ENCODE measurements around the gene ARL4C.

Gene ARL4C

GRCh38 chr2:234491897-234492296, 5.0 kb downstream of the ARL4C start:
- Histone ChIP-seq H3K36me3 (ENCODE audit: insufficient read depth, insufficient read length, low read length) (peaks cover 42% of the 10 kb centered on the region), H3K4me1 (ENCODE audit: insufficient read depth, insufficient read length) (no peaks in the 10 kb centered on the region), H3K9ac (ENCODE audit: insufficient read length, low read depth) (no peak overlapping the region), H3K27me3 (ENCODE audit: insufficient read depth, insufficient read length) (peaks cover 4% of the 10 kb centered on the region), H3K4me3 (ENCODE audit: insufficient read length, low read depth) (no peak overlapping the region), H3K9me3 (ENCODE audit: insufficient read depth, low read length) (no peaks in the 10 kb centered on the region)
- DNase-seq (ENCODE audit: low read depth, low spot score): no peak
- TF ChIP-seq SUZ12 (IDR thresholded peaks at IDR 0.05; ENCODE audit: extremely low read depth, insufficient read depth, insufficient read length) (no peak), YY1 (IDR thresholded peaks at IDR 0.05; ENCODE audit: insufficient read depth, insufficient read length) (no peak), ZNF274 (IDR thresholded peaks at IDR 0.05; ENCODE audit: low read depth, low read length) (no peak)

DNA sequence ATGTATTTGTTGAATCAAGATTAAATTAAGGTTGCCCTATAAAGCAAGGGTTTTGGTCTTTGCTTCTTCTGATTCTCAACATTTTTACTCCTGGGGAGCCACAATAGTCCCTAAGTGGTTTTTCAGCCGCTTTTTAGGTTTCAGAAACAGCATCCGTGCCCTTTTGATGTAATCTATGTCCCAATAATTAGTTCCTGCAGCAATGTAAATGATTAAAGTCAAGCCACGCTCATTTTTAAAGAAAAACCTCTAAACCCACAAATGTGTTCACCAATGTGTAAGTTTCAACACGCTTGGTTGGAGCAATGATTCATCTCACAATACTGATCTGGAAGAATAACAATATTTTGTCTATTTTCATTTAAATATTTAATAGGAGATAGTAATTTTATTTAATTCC, 5.6 kb downstream of the ARL4C start:
- no peaks in the 10 kb centered on the region for H3K4me1 ChIP-seq (ENCODE audit: insufficient read depth, insufficient read length)
- no peaks in the 10 kb centered on the region for H3K9me3 ChIP-seq (ENCODE audit: insufficient read depth, low read length)
- H3K4me3 ChIP-seq (ENCODE audit: insufficient read length, low read depth): no peak overlapping the region
- peaks cover 4% of the 10 kb centered on the region for H3K27me3 ChIP-seq (ENCODE audit: insufficient read depth, insufficient read length)
- peaks cover 42% of the 10 kb centered on the region for H3K36me3 ChIP-seq (ENCODE audit: insufficient read depth, insufficient read length, low read length)
- no peak overlapping the region for H3K9ac ChIP-seq (ENCODE audit: insufficient read length, low read depth)
- DNase-seq (ENCODE audit: low read depth, low spot score): no peak
- TF ChIP-seq SUZ12 (IDR thresholded peaks at IDR 0.05; ENCODE audit: extremely low read depth, insufficient read depth, insufficient read length) (no peak), ZNF274 (IDR thresholded peaks at IDR 0.05; ENCODE audit: low read depth, low read length) (no peak), YY1 (IDR thresholded peaks at IDR 0.05; ENCODE audit: insufficient read depth, insufficient read length) (no peak)

DNA sequence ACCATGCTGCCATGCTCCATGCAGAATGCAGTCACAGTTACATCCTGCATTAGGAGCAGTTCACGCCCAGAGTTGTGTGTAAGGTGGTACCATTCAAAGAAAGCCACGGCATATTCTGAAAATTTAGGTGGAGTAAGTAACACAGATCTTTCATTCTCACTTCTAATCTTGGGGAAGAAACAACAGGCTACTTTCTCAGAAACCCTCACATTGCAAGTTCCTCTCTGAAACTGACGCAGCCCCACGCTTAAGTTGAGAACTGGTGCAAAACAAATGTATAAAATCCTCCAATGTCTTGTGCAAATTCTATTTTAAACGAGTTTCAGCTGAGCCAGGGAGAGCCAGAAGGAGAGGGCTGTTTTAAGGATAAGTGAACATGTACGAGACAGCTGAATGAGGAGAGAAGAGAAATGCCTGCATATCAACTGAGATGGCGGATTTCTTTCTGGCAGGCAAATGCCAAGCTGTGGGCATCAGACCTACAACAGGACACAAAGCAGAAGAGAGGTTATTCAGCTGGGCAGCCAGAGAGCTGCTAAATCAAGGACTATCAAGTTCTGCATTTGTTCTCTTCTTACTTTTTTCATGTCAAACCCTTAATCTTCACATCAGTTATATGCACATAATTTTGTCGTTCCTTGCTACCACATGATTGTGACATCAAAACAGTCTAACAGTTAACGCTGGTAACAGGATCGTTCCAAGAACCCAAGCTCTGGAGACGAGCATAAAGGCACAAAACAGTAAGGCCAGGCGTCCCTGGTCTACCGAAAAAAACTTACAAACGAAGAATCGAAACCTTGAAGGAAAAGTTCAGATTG, 6.4 kb downstream of the ARL4C start:
- TF ChIP-seq YY1 (IDR thresholded peaks at IDR 0.05; ENCODE audit: insufficient read depth, insufficient read length) (no peak), SUZ12 (IDR thresholded peaks at IDR 0.05; ENCODE audit: extremely low read depth, insufficient read depth, insufficient read length) (no peak), ZNF274 (IDR thresholded peaks at IDR 0.05; ENCODE audit: low read depth, low read length) (no peak)
- H3K4me1 ChIP-seq (ENCODE audit: insufficient read depth, insufficient read length): no peaks in the 10 kb centered on the region

GRCh38 chr2:234488913-234489451, 7.9 kb downstream of the ARL4C start:
- Histone ChIP-seq H3K36me3 (ENCODE audit: insufficient read depth, insufficient read length, low read length) (peaks cover 21% of the 10 kb centered on the region), H3K4me3 (ENCODE audit: insufficient read length, low read depth) (no peak overlapping the region)
- no peak for DNase-seq (ENCODE audit: low read depth, low spot score)

More for the DNA sequence above, 6.4 kb downstream of the ARL4C start:
- no peaks in the 10 kb centered on the region for H3K27me3 ChIP-seq (ENCODE audit: insufficient read depth, insufficient read length)
- H3K9ac ChIP-seq (ENCODE audit: insufficient read length, low read depth): no peak overlapping the region
- H3K4me3 ChIP-seq (ENCODE audit: insufficient read length, low read depth): no peak overlapping the region
- DNase-seq (ENCODE audit: low read depth, low spot score): no peak
- H3K9me3 ChIP-seq (ENCODE audit: insufficient read depth, low read length): no peaks in the 10 kb centered on the region
- peaks cover 35% of the 10 kb centered on the region for H3K36me3 ChIP-seq (ENCODE audit: insufficient read depth, insufficient read length, low read length)

DNA sequence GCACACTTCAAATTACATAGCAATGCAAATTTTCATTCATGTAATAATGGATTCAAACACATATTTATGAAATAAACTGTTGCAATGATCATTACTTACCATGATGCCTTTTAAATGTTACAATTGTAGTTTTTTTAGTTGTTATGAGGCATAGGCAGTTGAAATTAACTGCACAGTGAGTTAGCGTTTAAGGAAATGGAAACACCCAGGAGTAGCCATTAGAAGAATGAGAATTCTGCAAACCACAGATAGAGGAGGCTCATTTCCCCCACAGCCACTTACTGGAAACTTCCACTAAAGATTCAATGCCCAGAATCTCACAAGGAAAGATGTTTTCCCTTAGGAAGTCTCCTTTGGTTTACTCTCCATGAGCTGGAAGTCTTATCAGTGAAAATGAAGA, 8.4 kb downstream of the ARL4C start:
- Histone ChIP-seq H3K4me3 (ENCODE audit: insufficient read length, low read depth) (no peak overlapping the region), H3K27me3 (ENCODE audit: insufficient read depth, insufficient read length) (no peaks in the 10 kb centered on the region), H3K4me1 (ENCODE audit: insufficient read depth, insufficient read length) (no peaks in the 10 kb centered on the region)

More at GRCh38 chr2:234488913-234489451, 7.9 kb downstream of the ARL4C start:
- no peaks in the 10 kb centered on the region for H3K4me1 ChIP-seq (ENCODE audit: insufficient read depth, insufficient read length)
- H3K9me3 ChIP-seq (ENCODE audit: insufficient read depth, low read length): no peaks in the 10 kb centered on the region
- TF ChIP-seq ZNF274 (IDR thresholded peaks at IDR 0.05; ENCODE audit: low read depth, low read length): no peak
- no peak for TF ChIP-seq YY1 (IDR thresholded peaks at IDR 0.05; ENCODE audit: insufficient read depth, insufficient read length)
- TF ChIP-seq SUZ12 (IDR thresholded peaks at IDR 0.05; ENCODE audit: extremely low read depth, insufficient read depth, insufficient read length): no peak
- H3K27me3 ChIP-seq (ENCODE audit: insufficient read depth, insufficient read length): no peaks in the 10 kb centered on the region
- no peak overlapping the region for H3K9ac ChIP-seq (ENCODE audit: insufficient read length, low read depth)

GRCh38 chr2:234487356-234487755, 9.5 kb downstream of the ARL4C start:
- Histone ChIP-seq H3K9me3 (ENCODE audit: insufficient read depth, low read length) (no peaks in the 10 kb centered on the region), H3K4me3 (ENCODE audit: insufficient read length, low read depth) (no peak overlapping the region), H3K27me3 (ENCODE audit: insufficient read depth, insufficient read length) (no peaks in the 10 kb centered on the region), H3K4me1 (ENCODE audit: insufficient read depth, insufficient read length) (no peaks in the 10 kb centered on the region), H3K36me3 (ENCODE audit: insufficient read depth, insufficient read length, low read length) (peaks cover 8% of the 10 kb centered on the region), H3K9ac (ENCODE audit: insufficient read length, low read depth) (no peak overlapping the region)
- DNase-seq (ENCODE audit: low read depth, low spot score): no peak
- no peak for TF ChIP-seq ZNF274 (IDR thresholded peaks at IDR 0.05; ENCODE audit: low read depth, low read length)
- TF ChIP-seq SUZ12 (IDR thresholded peaks at IDR 0.05; ENCODE audit: extremely low read depth, insufficient read depth, insufficient read length): no peak
- TF ChIP-seq YY1 (IDR thresholded peaks at IDR 0.05; ENCODE audit: insufficient read depth, insufficient read length): no peak

More for the DNA sequence above, 8.4 kb downstream of the ARL4C start:
- H3K9ac ChIP-seq (ENCODE audit: insufficient read length, low read depth): no peak overlapping the region
- TF ChIP-seq ZNF274 (IDR thresholded peaks at IDR 0.05; ENCODE audit: low read depth, low read length): no peak
- TF ChIP-seq YY1 (IDR thresholded peaks at IDR 0.05; ENCODE audit: insufficient read depth, insufficient read length): no peak
- no peak for TF ChIP-seq SUZ12 (IDR thresholded peaks at IDR 0.05; ENCODE audit: extremely low read depth, insufficient read depth, insufficient read length)
- no peaks in the 10 kb centered on the region for H3K9me3 ChIP-seq (ENCODE audit: insufficient read depth, low read length)
- H3K36me3 ChIP-seq (ENCODE audit: insufficient read depth, insufficient read length, low read length): peaks cover 16% of the 10 kb centered on the region
- no peak for DNase-seq (ENCODE audit: low read depth, low spot score)

GRCh38 chr2:234483568-234484251, 13.2 kb downstream of the ARL4C start:
- Histone ChIP-seq H3K4me1 (ENCODE audit: insufficient read depth, insufficient read length) (no peaks in the 10 kb centered on the region), H3K4me3 (ENCODE audit: insufficient read length, low read depth) (no peak overlapping the region), H3K27me3 (ENCODE audit: insufficient read depth, insufficient read length) (no peaks in the 10 kb centered on the region), H3K36me3 (ENCODE audit: insufficient read depth, insufficient read length, low read length) (no peaks in the 10 kb centered on the region), H3K9me3 (ENCODE audit: insufficient read depth, low read length) (no peaks in the 10 kb centered on the region), H3K9ac (ENCODE audit: insufficient read length, low read depth) (no peak overlapping the region)
- DNase-seq (ENCODE audit: low read depth, low spot score): no peak
- TF ChIP-seq ZNF274 (IDR thresholded peaks at IDR 0.05; ENCODE audit: low read depth, low read length) (no peak), SUZ12 (IDR thresholded peaks at IDR 0.05; ENCODE audit: extremely low read depth, insufficient read depth, insufficient read length) (no peak), YY1 (IDR thresholded peaks at IDR 0.05; ENCODE audit: insufficient read depth, insufficient read length) (no peak)
